H1 (cell line): ENCODE measurements around the gene TMEM245. TPM values are rescaled to one million over a fixed set of nuclear protein-coding genes. Genes with fewer than 3 reads are reported as not detected.

Experiments
- CTCF ChIA-PET: fragments of 300-600 bp; sonication (Branson Sonifier 250); formaldehyde crosslinking; loops from one replicate; lab custom pipeline; 2021; ENCODE audit not compliant: partially characterized antibody; lab: Charles Lee
- POLR2A ChIA-PET: fragments of 300-600 bp; sonication (Branson Sonifier 250); formaldehyde crosslinking; loops from one replicate; lab custom pipeline; 2021; ENCODE audit warnings: inconsistent platforms; ENCODE audit not compliant: partially characterized antibody; lab: Charles Lee
- DNase-seq, 2 experiments: peaks; one replicate each; pipeline versions ENCODE4 v3.0.0 to v3.0.0-alpha.2; 2010 to 2022; ENCODE audit warnings: low spot score in 2 of 2, low read depth in 1 of 2, mixed read lengths in 1 of 2
- FAIRE-seq: peaks from 2 replicates; lab custom pipeline; 2011; peaks lifted over from hg19 to GRCh38; lab: Jason Lieb, UNC
- H2AFZ ChIP-seq: 2 replicates; pipeline ENCODE4 v1.8.1; 2012; ENCODE audit warnings: low read length, inconsistent platforms
- H2AK5ac ChIP-seq: 2 replicates; pipeline ENCODE4 v1.6.1; 2013; ENCODE audit warnings: low read depth, low read length
- H2BK120ac ChIP-seq: replicated peaks from 2 replicates; pipeline ENCODE3; 2013; ENCODE audit warnings: low read depth, low read length, inconsistent platforms
- H2BK12ac ChIP-seq: 2 replicates; pipeline ENCODE4 v1.6.1; 2013; ENCODE audit warnings: low read depth, low read length
- H2BK15ac ChIP-seq: 2 replicates; pipeline ENCODE4 v1.6.1; 2013; ENCODE audit warnings: low read length
- H2BK20ac ChIP-seq: 2 replicates; pipeline ENCODE4 v1.6.1; 2013; ENCODE audit warnings: low read length
- H2BK5ac ChIP-seq: 2 replicates; pipeline ENCODE4 v1.6.1; 2013; ENCODE audit warnings: low read depth, low read length
- H3K14ac ChIP-seq: 2 replicates; pipeline ENCODE4 v1.6.1; 2013; ENCODE audit warnings: inconsistent platforms; ENCODE audit not compliant: insufficient read length
- H3K18ac ChIP-seq: 2 replicates; pipeline ENCODE4 v1.6.1; 2013; ENCODE audit warnings: low read length; ENCODE audit errors: extremely low read depth
- H3K23ac ChIP-seq: 2 replicates; pipeline ENCODE4 v1.6.1; 2013; ENCODE audit warnings: inconsistent platforms; ENCODE audit not compliant: insufficient read length
- H3K23me2 ChIP-seq: 2 replicates; pipeline ENCODE4 v1.6.1; 2013; ENCODE audit warnings: low read depth, low read length
- H3K27ac ChIP-seq: 2 replicates; pipeline ENCODE4 v1.6.1; 2011; ENCODE audit warnings: low read depth, low read length, inconsistent platforms
- H3K27me3 ChIP-seq, 4 experiments: replicated peaks in 1 of 4; 1 replicate in 1 of 4; 2 replicates in 3 of 4; pipeline versions ENCODE4 v1.6.1 to v1.8.1; 2011 to 2013; ENCODE audit warnings: low read length in 3 of 4, mild to moderate bottlenecking in 3 of 4, inconsistent platforms in 2 of 4, mixed read lengths in 2 of 4, moderate library complexity in 1 of 4; ENCODE audit not compliant: control insufficient read depth in 3 of 4, insufficient read depth in 3 of 4; ENCODE audit errors: extremely low read depth in 1 of 4
- H3K36me3 ChIP-seq, 4 experiments: 2 replicates each; pipeline versions ENCODE4 v1.6.1 to v1.8.1; 2011 to 2013; ENCODE audit warnings: mild to moderate bottlenecking in 4 of 4, low read length in 3 of 4, moderate library complexity in 2 of 4, control low read depth in 1 of 4, inconsistent platforms in 1 of 4; ENCODE audit not compliant: insufficient read depth in 4 of 4, control insufficient read depth in 2 of 4
- H3K4ac ChIP-seq: replicated peaks from 2 replicates; pipeline ENCODE3; 2013; ENCODE audit warnings: low read length, low read depth, mixed read lengths, inconsistent platforms; ENCODE audit not compliant: insufficient read length
- H3K4me1 ChIP-seq, 4 experiments: replicated peaks in 1 of 4; 1 replicate in 1 of 4; 2 replicates in 3 of 4; pipeline versions ENCODE4 v1.6.1 to v1.8.1; 2011 to 2013; ENCODE audit warnings: low read length in 3 of 4, inconsistent platforms in 2 of 4, mixed read lengths in 1 of 4; ENCODE audit not compliant: insufficient read depth in 4 of 4, control insufficient read depth in 3 of 4
- H3K4me2 ChIP-seq, 2 experiments: 2 replicates each; pipeline versions ENCODE4 v1.6.1 to v1.8.1; 2011 to 2013; ENCODE audit warnings: low read depth in 2 of 2, low read length in 2 of 2, control low read depth in 1 of 2, inconsistent platforms in 1 of 2, mild to moderate bottlenecking in 1 of 2; ENCODE audit not compliant: insufficient read depth in 1 of 2
- H3K4me3 ChIP-seq, 4 experiments: fragments of 200-600, 300-600 bp in 1 of 4; sonication (generic), shearing (Covaris generic), sonication (Bioruptor Twin) in 1 of 4; 2 replicates each; pipeline versions ENCODE4 v1.5.1 to v1.8.1; 2011 to 2016; ENCODE audit warnings: low read length in 4 of 4, low read depth in 3 of 4, control low read depth in 2 of 4, inconsistent platforms in 2 of 4, mild to moderate bottlenecking in 2 of 4, mixed read lengths in 1 of 4, moderate library complexity in 1 of 4; ENCODE audit not compliant: insufficient read depth in 2 of 4; ENCODE audit errors: extremely low read depth in 1 of 4
- H3K56ac ChIP-seq: replicated peaks from 2 replicates; pipeline ENCODE3; 2013; ENCODE audit warnings: low read depth, mild to moderate bottlenecking, mixed read lengths, low read length, inconsistent platforms; ENCODE audit not compliant: insufficient read length
- H3K79me1 ChIP-seq: 2 replicates; pipeline ENCODE4 v1.6.1; 2013; ENCODE audit warnings: low read depth, low read length, control low read depth
- H3K79me2 ChIP-seq, 2 experiments: 2 replicates each; pipeline versions ENCODE4 v1.6.1 to v1.8.1; 2012 to 2013; ENCODE audit warnings: low read length in 2 of 2, mild to moderate bottlenecking in 2 of 2, inconsistent platforms in 1 of 2; ENCODE audit not compliant: insufficient read depth in 2 of 2, control insufficient read depth in 1 of 2
- H3K9ac ChIP-seq, 4 experiments: replicated peaks in 1 of 4; 1 replicate in 1 of 4; 2 replicates in 3 of 4; pipeline versions ENCODE4 v1.6.1 to v1.8.1; 2011 to 2013; ENCODE audit warnings: low read depth in 3 of 4, low read length in 3 of 4, control low read depth in 2 of 4, mild to moderate bottlenecking in 2 of 4, moderate library complexity in 2 of 4, inconsistent platforms in 1 of 4; ENCODE audit errors: extremely low read depth in 1 of 4
- H3K9me3 ChIP-seq, 2 experiments: 2 replicates each; pipeline versions ENCODE4 v1.6.1 to v1.8.1; 2012 to 2013; ENCODE audit warnings: mild to moderate bottlenecking in 2 of 2, moderate library complexity in 2 of 2, control low read depth in 1 of 2, inconsistent platforms in 1 of 2, low read depth in 1 of 2, low read length in 1 of 2, mixed read lengths in 1 of 2; ENCODE audit not compliant: insufficient read depth in 2 of 2
- H4K20me1 ChIP-seq, 2 experiments: replicated peaks in 1 of 2; 2 replicates each; pipeline versions ENCODE3 to v1.8.1; 2011 to 2013; ENCODE audit warnings: inconsistent platforms in 2 of 2, low read length in 2 of 2, mild to moderate bottlenecking in 1 of 2; ENCODE audit not compliant: insufficient read depth in 2 of 2, control insufficient read depth in 1 of 2
- H4K5ac ChIP-seq: 2 replicates; pipeline ENCODE4 v1.6.1; 2013; ENCODE audit warnings: low read length, low read depth, mixed read lengths, inconsistent platforms; ENCODE audit not compliant: insufficient read length
- H4K8ac ChIP-seq: 2 replicates; pipeline ENCODE4 v1.8.0; 2013; ENCODE audit warnings: mild to moderate bottlenecking, moderate library complexity, low read length, inconsistent platforms; ENCODE audit not compliant: insufficient read depth; ENCODE audit errors: extremely low read depth
- H4K91ac ChIP-seq: replicated peaks from 2 replicates; pipeline ENCODE3; 2013; ENCODE audit warnings: low read length, mixed read lengths, inconsistent platforms; ENCODE audit not compliant: insufficient read length
- BCL11A ChIP-seq, 2 experiments: IDR thresholded peaks; one replicate each; pipeline ENCODE4 v1.6.1; 2011; ENCODE audit warnings: low read depth in 2 of 2, low read length in 2 of 2, mild to moderate bottlenecking in 2 of 2
- CBX5 ChIP-seq: fragments of 300-800, 300-1000 bp; sonication (generic); IDR thresholded peaks from 2 replicates; pipeline ENCODE4 v1.7.1; 2016; ENCODE audit warnings: antibody characterized with exemption, low read length, low read depth
- CEBPB ChIP-seq: IDR thresholded peaks from 2 replicates; pipeline ENCODE4 v1.6.1; 2012; ENCODE audit warnings: low read depth, low read length
- CREB1 ChIP-seq: IDR thresholded peaks from 2 replicates; pipeline ENCODE4 v1.6.1; 2012; ENCODE audit warnings: inconsistent platforms
- FOSL1 ChIP-seq: IDR thresholded peaks from 2 replicates; pipeline ENCODE4 v1.6.1; 2011; ENCODE audit warnings: mild to moderate bottlenecking, low read depth, low read length, moderate library complexity; ENCODE audit not compliant: insufficient read depth
- GTF2F1 ChIP-seq: IDR thresholded peaks from 2 replicates; pipeline ENCODE4 v1.6.1; 2012; ENCODE audit warnings: low read depth, low read length, improper control_type of control experiment, borderline replicate concordance
- HDAC2 ChIP-seq, 2 experiments: fragments of 300-600 bp in 1 of 2; sonication (generic) in 1 of 2; IDR thresholded peaks; 2 replicates each; pipeline ENCODE4 v1.6.1; 2011 to 2012; ENCODE audit warnings: low read depth in 2 of 2, low read length in 2 of 2, mild to moderate bottlenecking in 2 of 2, moderate library complexity in 2 of 2, borderline replicate concordance in 1 of 2, inconsistent platforms in 1 of 2
- KDM4A ChIP-seq: IDR thresholded peaks from one replicate; pipeline ENCODE4 v1.7.1; 2012; ENCODE audit warnings: low read depth, mild to moderate bottlenecking, moderate library complexity, low read length, inconsistent platforms; ENCODE audit not compliant: severe bottlenecking
- PHF8 ChIP-seq: fragments of 200-600 bp; sonication (generic); conservative IDR thresholded peaks from 2 replicates; pipeline ENCODE4 v1.7.1; 2012; ENCODE audit warnings: low read depth, mild to moderate bottlenecking, inconsistent platforms, low read length, moderate library complexity
- POU5F1 ChIP-seq: IDR thresholded peaks from 2 replicates; pipeline ENCODE4 v1.6.1; 2011; ENCODE audit warnings: low read depth, mild to moderate bottlenecking, low read length, moderate library complexity
- RNF2 ChIP-seq: fragments of 200-900, 300-1000 bp; sonication (generic); IDR thresholded peaks from 2 replicates; pipeline ENCODE4 v1.7.1; 2016; ENCODE audit warnings: borderline replicate concordance, low read depth, mild to moderate bottlenecking, antibody characterized with exemption, low read length; ENCODE audit not compliant: poor library complexity, severe bottlenecking; ENCODE audit errors: missing control alignments
- SP2 ChIP-seq: IDR thresholded peaks from 2 replicates; pipeline ENCODE4 v1.6.1; 2012; ENCODE audit warnings: mild to moderate bottlenecking, low read length, inconsistent platforms
- TBP ChIP-seq: IDR thresholded peaks from 2 replicates; pipeline ENCODE4 v1.6.1; 2011; ENCODE audit warnings: low read depth, low read length, improper control_type of control experiment
- TCF12 ChIP-seq: IDR thresholded peaks from 2 replicates; pipeline ENCODE4 v1.6.1; 2011; ENCODE audit warnings: low read depth, mild to moderate bottlenecking, low read length
- WGBS, 2 experiments: shearing (Covaris generic) in 1 of 2; methylation state at CpG; one replicate each; pipeline versions ENCODE4 v1.1.6 to v1.1.7; 2013 to 2015; ENCODE audit warnings: low lambda C conversion rate in 2 of 2, mixed read lengths in 2 of 2, inconsistent platforms in 1 of 2, low coverage in 1 of 2, missing lambda C conversion rate in 1 of 2; ENCODE audit not compliant: insufficient replicate concordance in 2 of 2, insufficient coverage in 1 of 2, insufficient read length in 1 of 2; ENCODE audit errors: extremely low coverage in 1 of 2, missing lambda C conversion rate in 1 of 2; 5-methylcytosine and 5-hydroxymethylcytosine counted together
- polyA plus RNA-seq, 7 experiments: library from polyadenylated mRNA; depleted of rRNA in 3 of 7; stranded (reverse) in 5 of 7; unstranded in 2 of 7; fragments of >200 nt in 5 of 7; fragments of 200-250 nt in 2 of 7; gene quantifications; 1 replicate in 5 of 7; 2 replicates in 1 of 7; 4 replicates in 1 of 7; pipeline versions ENCODE4 v1.2.1 to v1.2.3, GENCODE V29; 2011 to 2013; ENCODE audit warnings: missing spikeins in 2 of 7, mixed read lengths in 2 of 7
- total RNA-seq: library from RNA; stranded (reverse); fragmentation: NEBNext Ultra II Directional; extraction: Animal tissue kit (Norgen Biotek cat#: 25700); gene quantifications from 2 replicates; pipeline ENCODE4 v1.2.1, GENCODE V29; 2021

TMEM245 gene
- total and polyA plus RNA-seq, 2 of the 8 experiments (the other 6 are each of a cell fraction or from before 2014, with no cell fraction given): 44.3 to 45.8 TPM

DNA sequence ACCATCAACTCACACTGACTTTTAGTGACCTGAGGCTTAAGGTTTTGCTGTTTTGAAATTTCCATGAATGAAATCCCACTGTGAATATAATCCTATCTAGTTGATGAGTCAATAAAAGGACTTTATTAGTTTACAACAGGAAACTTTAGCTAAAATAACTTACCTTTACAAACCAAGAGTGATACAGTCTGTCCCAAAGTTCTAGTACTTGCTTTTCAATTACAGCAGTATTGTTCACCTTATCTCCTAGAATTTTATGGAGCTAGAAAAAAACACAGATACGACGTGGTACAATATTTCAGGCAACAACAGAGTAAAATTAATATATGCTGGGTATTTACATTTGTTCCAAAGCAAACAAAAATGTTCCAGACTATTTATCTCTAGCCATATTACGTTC lies 59.6 kb downstream of the TMEM245 start:
- H2AFZ ChIP-seq: no peak overlapping the region
- no peak overlapping the region for H4K5ac ChIP-seq
- 79% methylated on average over 3 of the region's 3 CpGs; no CpG with 5 or more reads in 1 of the 2 experiments for WGBS, 2 experiments
- H3K4ac ChIP-seq: no peak overlapping the region
- no peak overlapping the region for H4K8ac ChIP-seq
- H2BK120ac ChIP-seq: no peak overlapping the region
- no peak overlapping the region for H3K27ac ChIP-seq
- no peak overlapping the region for H2BK12ac ChIP-seq
- H4K20me1 ChIP-seq: peaks cover 0 to 2% of the 10 kb centered on the region in 2 experiments
- ChIA-PET POLR2A (interaction anchor here (1.3 kb wide), 1 partner anchor 12 kb away, joined by 5 read pairs; no protein-coding TSS in a partner anchor), CTCF (no interaction called here)
- H3K4me3 ChIP-seq: no peak overlapping the region
- H3K9ac ChIP-seq: no peak overlapping the region
- H3K79me2 ChIP-seq: no peaks in the 10 kb centered on the region
- no peak overlapping the region for H2BK5ac ChIP-seq
- no peak overlapping the region for H3K14ac ChIP-seq
- no peaks in the 10 kb centered on the region for H3K4me1 ChIP-seq
- H3K18ac ChIP-seq: no peak overlapping the region
- no peak overlapping the region for H3K4me2 ChIP-seq
- H2AK5ac ChIP-seq: no peak overlapping the region
- H3K23me2 ChIP-seq: no peaks in the 10 kb centered on the region
- no peaks in the 10 kb centered on the region for H3K79me1 ChIP-seq
- no peak overlapping the region for H3K23ac ChIP-seq
- H3K27me3 ChIP-seq: no peaks in the 10 kb centered on the region
- H2BK15ac ChIP-seq: no peak overlapping the region
- DNase-seq (no peak), FAIRE-seq (no peak)
- H4K91ac ChIP-seq: no peak overlapping the region
- H3K9me3 ChIP-seq: no peaks in the 10 kb centered on the region
- H3K56ac ChIP-seq: no peak overlapping the region
- H3K36me3 ChIP-seq: peaks cover 4 to 69% (median 44%) of the 10 kb centered on the region in 4 experiments; a peak in 7 of 8 replicates
- H2BK20ac ChIP-seq: no peak overlapping the region
- TF ChIP-seq TBP: no peak
- TF ChIP-seq SP2: no peak
- TF ChIP-seq RNF2: no peak
- TF ChIP-seq CEBPB: no peak
- no peak for TF ChIP-seq PHF8
- TF ChIP-seq KDM4A: no peak
- TF ChIP-seq FOSL1: no peak
- no peak for TF ChIP-seq TCF12
- TF ChIP-seq CBX5: no peak
- TF ChIP-seq CREB1: no peak
- TF ChIP-seq BCL11A (IDR thresholded peaks at IDR 0.05; ENCODE audit: low read depth in 2 of 2, low read length in 2 of 2): no peak
- TF ChIP-seq GTF2F1: no peak
- no peak for TF ChIP-seq POU5F1
- TF ChIP-seq HDAC2 (IDR thresholded peaks at IDR 0.05; ENCODE audit: borderline replicate concordance in 1 of 2, low read depth in 2 of 2, low read length in 2 of 2): no peak
